ENCODE data around the gene TRIML2. TPM values are rescaled to one million over a fixed set of nuclear protein-coding genes. Genes with fewer than 3 reads are reported as not detected.
A peak's percentile ranks its signal among the peaks of the same experiment; 100 is the strongest.

TRIML2 gene
- total and polyA plus RNA-seq, 9 of the 15 experiments (the other 6 are each of a cell fraction or from before 2014, with no cell fraction given): 0.03 to 0.16 TPM; not detected in 7

GRCh38 chr4:188042191-188042590 is 67.2 kb downstream of the TRIML2 start:
- no TSS peak for BruUV-seq (replicated peaks)
- FAIRE-seq (no peak), ATAC-seq (no peak), DNase-seq (ENCODE audit: extremely low read depth in 1 of 4, low spot score in 3 of 4) (no peak)
- H3K9me3 ChIP-seq (replicated peaks; ENCODE audit: control insufficient read depth, insufficient read depth, low read depth, low read length): no peaks in the 10 kb centered on the region
- H3K9me1 ChIP-seq (ENCODE audit: control insufficient read depth, insufficient read depth, low read length): no peaks in the 10 kb centered on the region
- H4K20me1 ChIP-seq (replicated peaks; ENCODE audit: control insufficient read depth, insufficient read depth, low read length): no peaks in the 10 kb centered on the region
- no peak for TF ChIP-seq NONO (IDR thresholded peaks at IDR 0.05; ENCODE audit: low read depth in 2 of 2, low read length in 1 of 2)
- H3K9ac ChIP-seq (ENCODE audit: insufficient read depth in 1 of 2, low read depth in 2 of 2, low read length in 2 of 2): no peak overlapping the region
- no peaks in the 10 kb centered on the region for H3K79me2 ChIP-seq (ENCODE audit: control insufficient read depth, insufficient read depth, low read length)
- H3K27ac ChIP-seq (ENCODE audit: extremely low read depth, low read depth, low read length): no peak overlapping the region
- ChIA-PET CTCF (ENCODE audit: low intra/inter-chr PET ratio) (interaction anchor here (0.7 kb wide), 1 partner anchor 1116 kb away, joined by 3 read pairs; no protein-coding TSS in a partner anchor), POLR2A (no interaction called here)
- H3K4me2 ChIP-seq (ENCODE audit: insufficient read depth, low read length): no peak overlapping the region
- no peak overlapping the region for H3K4me3 ChIP-seq
- intact Hi-C loops (cut with micrococcal nuclease) (no loop called here), in situ Hi-C loops (cut with MboI) (no loop called here)
- H3K36me3 ChIP-seq (ENCODE audit: control insufficient read depth, insufficient read depth, low read length): no peaks in the 10 kb centered on the region
- 8% methylated on average over 15 of the region's 15 CpGs for WGBS (ENCODE audit: insufficient coverage, low coverage, missing lambda C conversion rate)
- no peaks in the 10 kb centered on the region for H3K4me1 ChIP-seq (replicated peaks in 1 of 2; ENCODE audit: control insufficient read depth in 2 of 2, insufficient read depth in 2 of 2, low read length in 2 of 2)
- no peaks in the 10 kb centered on the region for H3K27me3 ChIP-seq (ENCODE audit: control insufficient read depth in 2 of 2, insufficient read depth in 2 of 2, low read length in 2 of 2)
- H2AFZ ChIP-seq (ENCODE audit: low read depth, low read length): no peak overlapping the region

DNA sequence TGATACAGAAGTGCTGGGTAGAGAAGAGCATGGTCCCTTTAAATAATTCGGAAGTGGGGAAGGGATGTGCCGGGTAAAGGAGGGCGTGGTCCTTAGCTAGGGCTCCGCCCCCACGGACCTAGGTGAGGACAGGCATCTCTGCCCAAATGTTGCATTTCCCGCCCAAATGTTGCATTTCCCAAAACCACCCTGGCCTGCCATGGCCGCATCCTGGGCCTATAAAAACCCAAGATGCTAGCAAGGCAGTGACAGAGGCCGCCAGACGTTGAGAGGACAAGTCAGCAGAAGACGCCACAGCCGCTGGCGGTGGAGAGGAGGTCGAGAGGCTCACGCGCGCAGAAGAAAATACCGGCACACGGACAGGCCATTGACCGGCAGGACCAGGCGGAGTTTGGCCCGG is 67.7 kb downstream of the TRIML2 start:
- no peak overlapping the region for H2AFZ ChIP-seq (ENCODE audit: low read depth, low read length)
- H3K27me3 ChIP-seq (ENCODE audit: control insufficient read depth in 2 of 2, insufficient read depth in 2 of 2, low read length in 2 of 2): no peaks in the 10 kb centered on the region
- intact Hi-C loops (cut with micrococcal nuclease): no loop called here
- no peak overlapping the region for H3K27ac ChIP-seq (ENCODE audit: extremely low read depth, low read depth, low read length)
- H3K36me3 ChIP-seq (ENCODE audit: control insufficient read depth, insufficient read depth, low read length): no peaks in the 10 kb centered on the region
- H3K4me3 ChIP-seq: no peak overlapping the region
- no TSS peak for BruUV-seq (replicated peaks)
- in situ Hi-C loops (cut with MboI): no loop called here
- no peaks in the 10 kb centered on the region for H3K4me1 ChIP-seq (replicated peaks in 1 of 2; ENCODE audit: control insufficient read depth in 2 of 2, insufficient read depth in 2 of 2, low read length in 2 of 2)
- no peak overlapping the region for H3K4me2 ChIP-seq (ENCODE audit: insufficient read depth, low read length)
- H4K20me1 ChIP-seq (replicated peaks; ENCODE audit: control insufficient read depth, insufficient read depth, low read length): no peaks in the 10 kb centered on the region
- no peak for FAIRE-seq
- no peak overlapping the region for H3K9ac ChIP-seq (ENCODE audit: insufficient read depth in 1 of 2, low read depth in 2 of 2, low read length in 2 of 2)
- no peak for ATAC-seq
- H3K9me1 ChIP-seq (ENCODE audit: control insufficient read depth, insufficient read depth, low read length): no peaks in the 10 kb centered on the region
- TF ChIP-seq HINFP (tag; conservative IDR thresholded peaks at IDR 0.05; ENCODE audit: low read depth): peak; percentile 34; the same call in 1 of the 2 replicates
- TF ChIP-seq TEAD4 (IDR thresholded peaks at IDR 0.05; ENCODE audit: low read length): no peak
- TF ChIP-seq TEAD4 (CRISPR knock-in tag; IDR thresholded peaks at IDR 0.05; ENCODE audit: borderline replicate concordance): no peak
- TF ChIP-seq, protein P1, sequence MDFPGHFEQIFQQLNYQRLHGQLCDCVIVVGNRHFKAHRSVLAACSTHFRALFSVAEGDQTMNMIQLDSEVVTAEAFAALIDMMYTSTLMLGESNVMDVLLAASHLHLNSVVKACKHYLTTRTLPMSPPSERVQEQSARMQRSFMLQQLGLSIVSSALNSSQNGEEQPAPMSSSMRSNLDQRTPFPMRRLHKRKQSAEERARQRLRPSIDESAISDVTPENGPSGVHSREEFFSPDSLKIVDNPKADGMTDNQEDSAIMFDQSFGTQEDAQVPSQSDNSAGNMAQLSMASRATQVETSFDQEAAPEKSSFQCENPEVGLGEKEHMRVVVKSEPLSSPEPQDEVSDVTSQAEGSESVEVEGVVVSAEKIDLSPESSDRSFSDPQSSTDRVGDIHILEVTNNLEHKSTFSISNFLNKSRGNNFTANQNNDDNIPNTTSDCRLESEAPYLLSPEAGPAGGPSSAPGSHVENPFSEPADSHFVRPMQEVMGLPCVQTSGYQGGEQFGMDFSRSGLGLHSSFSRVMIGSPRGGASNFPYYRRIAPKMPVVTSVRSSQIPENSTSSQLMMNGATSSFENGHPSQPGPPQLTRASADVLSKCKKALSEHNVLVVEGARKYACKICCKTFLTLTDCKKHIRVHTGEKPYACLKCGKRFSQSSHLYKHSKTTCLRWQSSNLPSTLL (IDR thresholded peaks at IDR 0.05): 0 out of 2 replicates have a peak, but pooled peaks have one; percentile 24
- DNase-seq (ENCODE audit: extremely low read depth in 1 of 4, low spot score in 3 of 4): no peak
- no peaks in the 10 kb centered on the region for H3K79me2 ChIP-seq (ENCODE audit: control insufficient read depth, insufficient read depth, low read length)
- POLR2A ChIA-PET: no interaction called here
- CTCF ChIA-PET (ENCODE audit: low intra/inter-chr PET ratio): interaction anchor here (0.7 kb wide), 1 partner anchor 1117 kb away, joined by 3 read pairs; no protein-coding TSS in a partner anchor
- 9% methylated on average over 10 of the region's 21 CpGs for WGBS (ENCODE audit: insufficient coverage, low coverage, missing lambda C conversion rate)
- no peaks in the 10 kb centered on the region for H3K9me3 ChIP-seq (replicated peaks; ENCODE audit: control insufficient read depth, insufficient read depth, low read depth, low read length)
